Neural crest cell (in vitro differentiated cells): ENCODE data around the gene HYPK. TPM values are rescaled to one million over a fixed set of nuclear protein-coding genes. Genes with fewer than 3 reads are reported as not detected.
A peak's percentile ranks its signal among the peaks of the same experiment; 100 is the strongest.
"Not testable (repeated sequence)": the region's sequence is repeated elsewhere in the genome, so short reads cannot be mapped to it uniquely, and the experiment has no call there.

ENCODE experiments used
- DNase-seq: peaks from one replicate; pipeline ENCODE4 v3.0.0; 2021; ENCODE audit warnings: low read depth, mixed read lengths, low spot score
- H3K27ac Mint-ChIP-seq: one replicate; pipeline ENCODE4 v1.8.0; 2021; ENCODE audit warnings: mild to moderate bottlenecking, mixed read lengths; ENCODE audit not compliant: unreplicated experiment
- H3K27me3 Mint-ChIP-seq: 2 replicates; pipeline ENCODE4 v1.8.0; 2021; ENCODE audit warnings: low read depth, mild to moderate bottlenecking, mixed read lengths
- H3K36me3 Mint-ChIP-seq: 2 replicates; pipeline ENCODE4 v1.8.0; 2021; ENCODE audit warnings: low read depth, mild to moderate bottlenecking, mixed read lengths
- H3K4me1 Mint-ChIP-seq: 2 replicates; pipeline ENCODE4 v1.8.0; 2021; ENCODE audit warnings: mixed read lengths
- H3K4me3 Mint-ChIP-seq: one replicate; pipeline ENCODE4 v1.8.0; 2021; ENCODE audit warnings: mild to moderate bottlenecking, mixed read lengths
- H3K9me3 Mint-ChIP-seq: 2 replicates; pipeline ENCODE4 v1.8.0; 2021; ENCODE audit warnings: mixed read lengths
- CTCF ChIP-seq: fragments of 200-600 bp; sonication (generic); conservative IDR thresholded peaks from 2 replicates; pipeline ENCODE4 v1.5.0; 2021; ENCODE audit warnings: antibody characterized with exemption, mild to moderate bottlenecking
- total RNA-seq: library from RNA; stranded (reverse); gene quantifications from 2 replicates; pipeline ENCODE4 v1.2.1, GENCODE V29; 2021

HYPK gene
- total RNA-seq, 1 donor from 2014 or later: 12.0 TPM

GRCh38 chr15:43796566-43796965 lies 3.8 kb upstream of the HYPK start:
- peaks cover 23% of the 10 kb centered on the region for H3K36me3 Mint-ChIP-seq

DNA sequence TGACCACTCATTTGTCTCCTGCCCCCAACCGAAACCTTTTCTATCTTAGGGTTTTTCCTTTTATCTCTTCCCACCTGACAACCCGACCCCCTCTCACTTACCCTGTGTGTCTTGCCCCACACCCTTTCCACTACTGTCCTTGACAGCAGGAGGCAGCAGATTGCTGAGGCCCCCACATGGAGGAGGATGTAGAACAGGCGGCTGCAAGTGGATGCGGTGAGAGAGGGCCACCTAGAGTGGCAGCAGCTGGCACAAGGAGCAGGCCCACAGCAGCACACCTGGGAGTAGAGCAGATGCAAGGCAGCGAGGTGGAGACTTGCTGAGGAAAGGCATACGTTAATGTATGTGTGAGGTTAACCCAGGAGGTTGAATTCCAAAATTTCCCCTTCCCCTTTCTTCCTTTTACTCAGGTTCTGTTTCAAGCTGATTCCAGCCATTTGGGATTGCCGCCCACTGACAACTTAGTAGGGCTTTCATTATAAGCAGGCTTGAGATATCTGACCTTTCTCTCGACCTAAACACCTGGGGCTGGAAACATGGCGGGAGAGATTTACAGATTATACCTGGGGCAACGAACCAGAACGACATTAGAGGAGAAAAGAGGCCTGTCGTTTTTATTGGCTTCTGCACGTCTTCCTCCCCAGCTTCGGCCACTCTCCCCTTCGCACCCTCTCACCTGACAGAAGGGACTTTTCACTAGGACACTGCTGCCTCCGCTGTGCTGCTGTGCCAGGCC lies 1.0 kb upstream of the HYPK start:
- DNase-seq: no peak
- H3K9me3 Mint-ChIP-seq: no peaks in the 10 kb centered on the region
- no peak overlapping the region for H3K27ac Mint-ChIP-seq
- peaks cover 42% of the 10 kb centered on the region for H3K4me1 Mint-ChIP-seq
- H3K36me3 Mint-ChIP-seq: peaks cover 25% of the 10 kb centered on the region
- TF ChIP-seq CTCF: no peak
- peak overlapping the region; percentile 95 for H3K4me3 Mint-ChIP-seq
- no peaks in the 10 kb centered on the region for H3K27me3 Mint-ChIP-seq

More at GRCh38 chr15:43796566-43796965, 3.8 kb upstream of the HYPK start:
- Mint-ChIP-seq H3K4me3 (peak overlapping the region; percentile 99), H3K27ac (peak overlapping the region; percentile 2), H3K9me3 (no peaks in the 10 kb centered on the region), H3K27me3 (no peaks in the 10 kb centered on the region), H3K4me1 (peaks cover 56% of the 10 kb centered on the region)
- TF ChIP-seq CTCF: no peak
- no peak for DNase-seq

GRCh38 chr15:43799945-43800285 lies 484 bp upstream of the HYPK start, which contains the start of gene SERINC4:
SERINC4 (minus strand) TSS chr15:43800220; CDS start chr15:43799986, 234 bp downstream.
- no peak for TF ChIP-seq CTCF
- H3K4me3 Mint-ChIP-seq: peak within 1 kb of the TSS; percentile 95
- no peaks in the 10 kb centered on the region for H3K9me3 Mint-ChIP-seq
- H3K27ac Mint-ChIP-seq: peak within 1 kb of the TSS; percentile 97
- peaks cover 37% of the 10 kb centered on the region for H3K4me1 Mint-ChIP-seq
- peaks cover 25% of the 10 kb centered on the region for H3K36me3 Mint-ChIP-seq
- no peaks in the 10 kb centered on the region for H3K27me3 Mint-ChIP-seq
- DNase-seq: no peak

DNA sequence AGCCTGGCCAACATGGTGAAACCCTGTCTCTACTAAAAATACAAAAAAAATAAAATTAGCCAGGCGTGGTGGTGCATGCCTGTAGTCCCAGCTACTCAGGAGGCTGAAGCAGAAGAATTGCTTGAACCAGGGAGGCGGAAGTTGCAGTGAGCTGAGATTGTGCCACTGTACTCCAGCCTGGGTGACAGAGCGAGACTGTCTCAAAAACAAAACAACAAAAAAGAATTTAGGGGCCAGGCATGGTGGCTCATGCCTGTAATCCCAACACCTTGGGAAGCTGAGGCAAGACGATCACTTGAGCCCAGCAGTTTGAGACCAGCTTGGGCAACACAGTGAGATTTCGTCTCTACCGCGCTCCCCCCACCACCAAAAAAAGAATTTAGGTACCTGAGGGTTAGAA lies 2.3 kb downstream of the HYPK start:
- H3K27me3 Mint-ChIP-seq, DNase-seq, H3K4me3 Mint-ChIP-seq, H3K9me3 Mint-ChIP-seq, H3K27ac Mint-ChIP-seq: not testable (repeated sequence)
- peaks cover 34% of the 10 kb centered on the region for H3K36me3 Mint-ChIP-seq
- H3K4me1 Mint-ChIP-seq: peaks cover 30% of the 10 kb centered on the region

DNA sequence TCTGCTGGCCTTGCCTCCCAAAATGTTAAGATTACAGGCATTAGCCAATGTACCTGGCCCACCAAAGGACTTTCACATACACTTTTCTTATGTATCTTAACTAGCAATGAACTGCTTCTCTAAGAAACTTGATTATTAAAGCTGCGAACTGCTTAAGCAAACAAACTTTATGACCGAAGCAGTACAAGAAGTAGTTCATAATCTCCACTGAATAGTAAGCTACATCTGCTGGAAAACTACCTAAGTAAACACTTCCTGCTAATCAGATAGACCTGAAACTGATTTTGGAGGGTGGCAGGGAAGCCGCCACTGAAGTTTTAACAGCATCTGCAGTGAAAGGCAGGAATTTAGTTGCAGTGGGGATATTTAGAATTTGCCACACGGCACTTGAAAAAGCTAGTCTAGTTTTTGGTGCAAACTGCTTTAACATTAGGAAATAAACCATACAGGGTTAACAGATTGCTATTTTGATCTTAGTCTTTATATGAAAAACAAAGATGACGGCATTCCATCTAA lies 8.1 kb downstream of the HYPK start:
- Mint-ChIP-seq H3K27me3 (no peaks in the 10 kb centered on the region), H3K4me1 (no peaks in the 10 kb centered on the region), H3K36me3 (peaks cover 21% of the 10 kb centered on the region), H3K27ac (no peak overlapping the region), H3K9me3 (no peaks in the 10 kb centered on the region), H3K4me3 (no peak overlapping the region)
- DNase-seq: no peak
- no peak for TF ChIP-seq CTCF

DNA sequence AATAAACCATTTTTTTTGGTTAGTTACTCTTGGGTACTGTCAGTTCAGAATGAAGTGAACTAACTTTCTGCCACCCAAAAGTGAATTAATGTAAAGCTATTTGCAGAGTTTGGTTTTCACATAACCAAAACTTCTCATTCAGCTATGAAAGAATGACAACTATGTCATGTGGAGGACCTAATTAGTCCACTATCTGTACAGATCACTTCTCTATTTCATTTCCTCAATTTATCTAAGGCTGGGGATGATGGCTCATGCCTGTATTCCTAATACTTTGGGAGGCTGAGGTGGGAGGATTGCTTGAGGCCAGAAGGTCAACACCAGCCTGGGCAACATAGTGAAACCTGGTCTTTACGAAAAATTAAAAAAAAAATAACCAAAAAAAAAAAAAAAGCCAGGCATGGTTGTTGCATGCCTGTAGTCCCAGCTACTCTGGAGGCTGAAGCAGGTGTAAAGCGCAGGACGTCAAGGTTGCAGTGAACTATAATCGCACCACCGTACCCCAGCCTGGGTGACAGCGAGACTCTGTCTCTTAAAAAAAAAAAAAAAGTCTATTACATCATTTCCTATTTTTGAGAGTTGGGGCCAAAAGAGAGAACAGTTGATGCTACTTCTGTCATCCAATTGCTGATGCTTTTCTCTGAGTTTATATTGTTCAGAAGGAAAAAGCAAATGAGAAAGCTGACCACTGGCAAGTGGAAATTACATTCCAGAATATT lies 8.7 kb downstream of the HYPK start:
- Mint-ChIP-seq H3K9me3 (no peaks in the 10 kb centered on the region), H3K4me1 (no peaks in the 10 kb centered on the region), H3K36me3 (peaks cover 21% of the 10 kb centered on the region), H3K27ac (no peak overlapping the region), H3K27me3 (no peaks in the 10 kb centered on the region), H3K4me3 (no peak overlapping the region)
- DNase-seq: no peak
- no peak for TF ChIP-seq CTCF

DNA sequence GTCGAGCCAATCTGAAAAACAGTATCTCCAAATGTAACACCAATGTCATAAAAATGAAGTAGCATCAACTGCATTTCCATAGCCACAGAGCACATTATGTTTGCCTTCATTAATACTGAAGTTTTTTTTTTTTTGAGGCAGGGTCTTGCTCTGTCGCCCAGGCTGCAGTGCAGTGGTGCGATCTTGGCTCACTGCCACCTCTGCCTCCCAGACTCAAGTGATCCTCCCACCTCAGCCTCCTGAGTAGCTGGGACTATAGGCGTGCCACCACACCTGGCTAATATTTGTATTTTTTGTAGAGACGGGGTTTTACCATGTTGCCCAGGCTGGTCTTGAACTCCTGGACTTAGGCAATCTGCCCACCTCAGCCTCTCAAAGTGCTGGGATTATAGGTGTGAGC lies 14.7 kb downstream of the HYPK start:
- not testable (repeated sequence) for H3K27me3 Mint-ChIP-seq, H3K9me3 Mint-ChIP-seq, H3K4me1 Mint-ChIP-seq, DNase-seq, H3K27ac Mint-ChIP-seq, H3K4me3 Mint-ChIP-seq
- H3K36me3 Mint-ChIP-seq: peaks cover 12% of the 10 kb centered on the region
